Adipocyte (in vitro differentiated cells): Measurements from ENCODE around the gene APOL1.

Experiments used
- DNase-seq: peaks from one replicate; pipeline ENCODE4 v3.0.0-alpha.2; 2015; ENCODE audit warnings: low read depth
- H3K27me3 ChIP-seq: replicated peaks from 2 replicates; pipeline ENCODE4 v1.7.0; 2013; ENCODE audit warnings: mild to moderate bottlenecking, low read length, moderate library complexity; ENCODE audit not compliant: control insufficient read depth, insufficient read depth
- H3K36me3 ChIP-seq: 2 replicates; pipeline ENCODE4 v1.7.0; 2013; ENCODE audit warnings: low read length, mild to moderate bottlenecking, moderate library complexity; ENCODE audit not compliant: control insufficient read depth, insufficient read depth, severe bottlenecking
- H3K4me1 ChIP-seq: 2 replicates; pipeline ENCODE4 v1.7.0; 2013; ENCODE audit warnings: mild to moderate bottlenecking, low read length, moderate library complexity; ENCODE audit not compliant: control insufficient read depth, insufficient read depth
- H3K4me3 ChIP-seq: 2 replicates; pipeline ENCODE4 v1.7.0; 2013; ENCODE audit warnings: mild to moderate bottlenecking, low read length, moderate library complexity
- H3K9ac ChIP-seq: 2 replicates; pipeline ENCODE4 v1.7.0; 2013; ENCODE audit warnings: mild to moderate bottlenecking, low read length, moderate library complexity
- H3K9me3 ChIP-seq: 2 replicates; pipeline ENCODE4 v1.7.0; 2013; ENCODE audit warnings: mild to moderate bottlenecking, low read length, moderate library complexity; ENCODE audit not compliant: control insufficient read depth

APOL1 gene

GRCh38 chr22:36298118-36298517 lies 45.2 kb downstream of the APOL1 start:
- H3K4me3 ChIP-seq: no peak overlapping the region
- DNase-seq: no peak
- H3K4me1 ChIP-seq: peaks cover 13% of the 10 kb centered on the region
- peaks cover 100% of the 10 kb centered on the region for H3K36me3 ChIP-seq
- no peaks in the 10 kb centered on the region for H3K9me3 ChIP-seq
- no peak overlapping the region for H3K9ac ChIP-seq
- H3K27me3 ChIP-seq: no peaks in the 10 kb centered on the region

DNA sequence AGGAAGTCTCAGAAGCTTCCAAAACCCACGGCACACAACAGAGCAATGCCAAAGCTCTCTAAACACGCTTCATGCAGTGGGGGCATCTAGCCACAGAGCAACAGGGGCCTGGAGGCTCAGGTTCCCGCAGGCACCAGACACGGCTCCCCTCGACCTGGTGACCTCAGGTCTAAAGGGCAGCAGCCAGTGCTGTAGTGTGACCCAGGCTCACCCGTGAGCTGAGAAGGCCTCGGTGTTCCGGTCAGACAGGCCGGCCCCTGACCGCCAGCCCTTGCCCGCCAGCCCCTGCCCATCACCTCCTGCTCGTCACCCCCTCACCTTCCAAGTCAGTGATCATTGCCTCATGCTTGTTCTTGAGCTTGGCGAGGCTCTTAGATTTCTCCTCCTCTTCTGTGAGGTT lies 45.7 kb downstream of the APOL1 start:
- Histone ChIP-seq H3K4me1 (peaks cover 13% of the 10 kb centered on the region), H3K36me3 (peaks cover 99% of the 10 kb centered on the region), H3K4me3 (no peak overlapping the region), H3K9me3 (no peaks in the 10 kb centered on the region), H3K9ac (no peak overlapping the region), H3K27me3 (no peaks in the 10 kb centered on the region)
- no peak for DNase-seq

GRCh38 chr22:36299295-36299694 lies 46.4 kb downstream of the APOL1 start:
- H3K36me3 ChIP-seq: peaks cover 99% of the 10 kb centered on the region
- no peaks in the 10 kb centered on the region for H3K9me3 ChIP-seq
- no peak overlapping the region for H3K4me3 ChIP-seq

GRCh38 chr22:36299911-36300310 lies 47.0 kb downstream of the APOL1 start:
- Histone ChIP-seq H3K27me3 (no peaks in the 10 kb centered on the region), H3K4me1 (peaks cover 13% of the 10 kb centered on the region), H3K36me3 (peaks cover 99% of the 10 kb centered on the region), H3K4me3 (no peak overlapping the region), H3K9me3 (no peaks in the 10 kb centered on the region), H3K9ac (no peak overlapping the region)
- DNase-seq: no peak

More at GRCh38 chr22:36299295-36299694, 46.4 kb downstream of the APOL1 start:
- DNase-seq: no peak
- H3K9ac ChIP-seq: no peak overlapping the region
- H3K4me1 ChIP-seq: peaks cover 13% of the 10 kb centered on the region
- no peaks in the 10 kb centered on the region for H3K27me3 ChIP-seq

DNA sequence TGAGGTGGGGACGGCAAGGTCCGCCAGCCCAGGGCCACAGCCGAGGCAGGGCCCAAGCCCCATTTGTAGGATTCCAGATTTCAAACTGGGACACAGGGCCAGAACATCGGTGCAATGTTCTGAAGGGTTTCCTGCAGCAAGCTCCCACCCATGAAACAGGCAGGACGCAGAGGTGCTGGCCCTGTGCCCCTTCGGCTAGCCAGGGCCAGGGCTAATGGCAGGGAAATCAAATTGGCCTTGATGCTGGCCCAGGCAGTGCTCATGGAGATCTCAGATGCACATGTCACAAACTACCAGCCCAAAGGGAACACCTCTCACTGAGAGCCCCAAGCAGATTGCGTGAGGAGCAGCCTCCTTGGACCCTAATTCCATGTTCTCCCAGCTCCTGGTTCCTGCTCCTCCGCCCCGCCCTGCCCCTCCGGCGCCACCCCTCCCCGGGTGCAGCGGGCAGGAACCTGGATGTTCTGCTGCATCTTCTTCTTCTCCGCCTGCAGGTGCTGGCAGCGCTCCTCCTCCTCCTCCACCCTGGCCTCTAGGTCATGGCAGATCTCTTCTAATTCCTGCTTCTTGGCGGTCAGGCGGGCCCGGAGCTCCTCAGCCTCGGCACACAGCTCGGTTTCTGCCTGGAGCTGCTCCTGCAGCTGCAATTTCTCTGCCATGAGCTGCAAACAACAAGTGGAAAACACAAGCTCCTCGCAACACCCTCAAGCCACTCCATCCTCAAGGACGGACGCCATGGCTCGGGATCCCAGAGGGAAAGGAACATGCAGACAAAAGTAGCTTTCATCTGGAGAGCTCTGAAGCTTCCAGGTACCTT lies 47.7 kb downstream of the APOL1 start:
- Histone ChIP-seq H3K9ac (no peak overlapping the region), H3K4me1 (peaks cover 13% of the 10 kb centered on the region), H3K36me3 (peaks cover 99% of the 10 kb centered on the region), H3K9me3 (no peaks in the 10 kb centered on the region), H3K4me3 (no peak overlapping the region), H3K27me3 (no peaks in the 10 kb centered on the region)
- DNase-seq: no peak

DNA sequence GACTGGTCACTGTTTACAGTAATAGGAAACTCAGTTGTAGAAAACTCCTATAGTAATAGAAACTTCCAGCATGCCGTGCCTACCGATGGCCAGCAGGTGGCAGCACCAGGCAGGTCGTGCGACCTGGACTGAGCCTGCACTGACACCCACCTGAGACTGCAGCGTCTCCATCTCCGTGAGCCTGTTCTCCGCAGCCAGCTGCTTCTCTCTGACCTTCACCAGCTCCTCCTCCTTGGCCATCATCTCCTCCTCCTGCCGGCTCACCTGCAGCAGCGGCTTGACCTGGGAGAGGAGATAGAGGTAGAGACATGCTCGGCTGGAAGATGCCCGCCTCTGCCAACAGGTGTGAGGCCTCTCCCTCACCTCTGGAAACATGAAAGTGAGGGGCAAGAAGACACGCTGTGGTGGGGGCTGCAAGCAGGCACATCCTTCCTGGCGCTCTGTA lies 48.5 kb downstream of the APOL1 start:
- DNase-seq: peak; percentile 81
- peaks cover 99% of the 10 kb centered on the region for H3K36me3 ChIP-seq
- H3K27me3 ChIP-seq: no peaks in the 10 kb centered on the region
- peaks cover 13% of the 10 kb centered on the region for H3K4me1 ChIP-seq
- no peak overlapping the region for H3K4me3 ChIP-seq
- H3K9me3 ChIP-seq: no peaks in the 10 kb centered on the region
- H3K9ac ChIP-seq: no peak overlapping the region

DNA sequence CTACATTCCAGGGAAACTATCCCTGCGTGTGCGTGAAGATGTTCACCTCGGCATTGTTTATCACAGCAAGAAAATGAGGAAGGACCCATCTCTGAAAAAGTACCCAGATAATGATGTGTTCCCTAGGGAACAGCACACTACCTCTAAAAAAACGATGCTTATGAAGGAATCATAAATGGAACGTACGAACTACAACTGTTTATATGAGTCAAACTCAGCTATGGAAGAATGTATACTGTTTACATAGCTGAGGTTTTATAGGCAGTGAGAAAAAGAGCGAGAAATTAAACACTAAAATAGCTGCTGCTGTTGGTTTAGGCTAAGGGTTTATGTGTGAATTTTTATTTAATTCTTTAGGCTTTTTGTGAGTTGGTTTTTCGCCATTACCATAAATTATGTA lies 48.9 kb downstream of the APOL1 start:
- DNase-seq: peak; percentile 48
- Histone ChIP-seq H3K4me1 (peaks cover 13% of the 10 kb centered on the region), H3K9me3 (no peaks in the 10 kb centered on the region), H3K9ac (no peak overlapping the region), H3K27me3 (no peaks in the 10 kb centered on the region), H3K4me3 (no peak overlapping the region), H3K36me3 (peaks cover 99% of the 10 kb centered on the region)

- peaks cover 98% of the 10 kb centered on the region for H3K36me3 ChIP-seq
- H3K27me3 ChIP-seq: no peaks in the 10 kb centered on the region
- peaks cover 13% of the 10 kb centered on the region for H3K4me1 ChIP-seq
- no peak overlapping the region for H3K4me3 ChIP-seq
- H3K9me3 ChIP-seq: no peaks in the 10 kb centered on the region
- DNase-seq: no peak
- no peak overlapping the region for H3K9ac ChIP-seq
Observed at GRCh38 chr22:36302439-36303114, 49.6 kb downstream of the APOL1 start.

DNA sequence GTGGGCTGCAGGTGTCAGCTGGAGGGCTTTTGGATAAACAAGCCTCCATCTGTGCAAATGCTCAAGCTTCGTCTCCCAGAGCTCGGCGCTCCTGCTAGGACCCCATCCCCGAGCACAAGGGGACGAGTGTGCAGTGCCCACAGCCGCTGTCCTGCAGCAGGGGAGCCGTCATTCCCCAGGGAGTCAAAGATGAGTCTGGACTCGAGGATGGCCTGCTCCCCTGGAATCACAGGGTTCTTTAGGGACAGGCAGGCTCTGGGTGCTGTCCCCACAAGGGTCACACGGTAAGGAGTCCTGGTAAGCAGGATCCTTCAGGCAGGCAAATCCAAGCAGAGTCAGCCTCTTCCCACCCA lies 50.2 kb downstream of the APOL1 start:
- H3K27me3 ChIP-seq: no peaks in the 10 kb centered on the region
- no peak overlapping the region for H3K4me3 ChIP-seq
- H3K9me3 ChIP-seq: no peaks in the 10 kb centered on the region
- peaks cover 97% of the 10 kb centered on the region for H3K36me3 ChIP-seq
- H3K4me1 ChIP-seq: peaks cover 13% of the 10 kb centered on the region
- no peak for DNase-seq
- no peak overlapping the region for H3K9ac ChIP-seq

DNA sequence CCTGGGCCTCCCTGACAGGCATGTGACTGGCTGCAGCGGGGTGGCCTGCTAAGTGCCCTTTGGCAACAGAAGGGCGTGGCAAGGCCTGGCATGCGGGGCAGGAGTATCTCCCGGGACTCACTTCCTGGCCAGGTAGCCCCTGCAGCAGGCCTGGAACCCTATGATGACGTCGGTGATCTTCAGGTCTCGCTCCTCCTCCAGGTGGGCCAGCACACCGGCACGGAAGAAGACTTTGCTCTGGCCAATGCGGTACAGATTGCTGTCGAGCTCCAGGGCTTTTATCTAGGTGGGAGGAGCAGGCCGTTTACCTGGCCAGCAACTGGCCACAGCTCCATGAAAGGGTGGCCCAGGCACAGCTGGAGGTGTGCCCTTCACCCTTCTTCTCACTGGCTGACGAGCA lies 50.9 kb downstream of the APOL1 start:
- Histone ChIP-seq H3K4me1 (peaks cover 13% of the 10 kb centered on the region), H3K36me3 (peaks cover 97% of the 10 kb centered on the region), H3K4me3 (no peak overlapping the region), H3K9ac (no peak overlapping the region), H3K27me3 (no peaks in the 10 kb centered on the region), H3K9me3 (no peaks in the 10 kb centered on the region)
- DNase-seq: no peak

- no peak for DNase-seq
- no peak overlapping the region for H3K4me3 ChIP-seq
- H3K36me3 ChIP-seq: peaks cover 97% of the 10 kb centered on the region
- no peaks in the 10 kb centered on the region for H3K27me3 ChIP-seq
- no peaks in the 10 kb centered on the region for H3K9me3 ChIP-seq
- H3K9ac ChIP-seq: no peak overlapping the region
- peaks cover 8% of the 10 kb centered on the region for H3K4me1 ChIP-seq
Observed at GRCh38 chr22:36304429-36304828, 51.5 kb downstream of the APOL1 start.
